Islet precursor cell (in vitro differentiated cells): ENCODE results near the gene MCCD1.

Source experiments
- DNase-seq: peaks from one replicate; pipeline ENCODE4 v3.0.0-alpha.2; 2018

Gene MCCD1

GRCh38 chr6:31513456-31514165 lies 15.2 kb upstream of the MCCD1 start:
- no peak for DNase-seq

- DNase-seq: no peak
Measured at GRCh38 chr6:31521835-31522234, 6.9 kb upstream of the MCCD1 start.

GRCh38 chr6:31525553-31525931 lies 3.2 kb upstream of the MCCD1 start:
- no peak for DNase-seq

- no peak for DNase-seq
Measured at GRCh38 chr6:31525932-31526591, 2.7 kb upstream of the MCCD1 start.

GRCh38 chr6:31528307-31528777 lies 420 bp upstream of the MCCD1 start:
- no peak for DNase-seq

- DNase-seq: no peak
Measured at GRCh38 chr6:31529329-31530150, 778 bp downstream of the MCCD1 start.

GRCh38 chr6:31530659-31531058 lies 1.9 kb downstream of the MCCD1 start:
- DNase-seq: no peak

GRCh38 chr6:31531162-31531561 lies 2.4 kb downstream of the MCCD1 start:
- DNase-seq: no peak

GRCh38 chr6:31531771-31532643 lies 3.2 kb downstream of the MCCD1 start:
- DNase-seq: no peak

- no peak for DNase-seq
Measured at GRCh38 chr6:31532644-31533454, 4.1 kb downstream of the MCCD1 start.

GRCh38 chr6:31533455-31533841 lies 4.7 kb downstream of the MCCD1 start:
- DNase-seq: no peak

- no peak for DNase-seq
Measured at GRCh38 chr6:31534011-31534410, 5.2 kb downstream of the MCCD1 start.

- no peak for DNase-seq
Measured at GRCh38 chr6:31534521-31535040, 5.8 kb downstream of the MCCD1 start.

- DNase-seq: no peak
Measured at GRCh38 chr6:31535538-31536324, 7.0 kb downstream of the MCCD1 start.

- DNase-seq: no peak
Measured at GRCh38 chr6:31538805-31539400, 10.1 kb downstream of the MCCD1 start.

GRCh38 chr6:31540640-31541039 lies 11.9 kb downstream of the MCCD1 start:
- DNase-seq: no peak

GRCh38 chr6:31541059-31541657 lies 12.4 kb downstream of the MCCD1 start:
- no peak for DNase-seq

GRCh38 chr6:31541658-31542521 lies 13.1 kb downstream of the MCCD1 start, which contains the start of gene DDX39B:
Gene DDX39B (minus strand): TSS chr6:31542003. CDS start chr6:31540532, 1,471 bp downstream.
- DNase-seq: peak; percentile 97

- DNase-seq: no peak
Measured at GRCh38 chr6:31543639-31544038, 14.9 kb downstream of the MCCD1 start.
